ENCODE measurements around the gene CACFD1. TPM values are rescaled to one million over a fixed set of nuclear protein-coding genes. Genes with fewer than 3 reads are reported as not detected.
A peak's percentile ranks its signal among the peaks of the same experiment; 100 is the strongest.

CACFD1 gene
- total and polyA plus RNA-seq, 2 of the 4 experiments (the other 2 are of a cell fraction) = 2.0 to 6.6 TPM

GRCh38 chr9:133437753-133438531, 21.8 kb upstream of the CACFD1 start:
- Histone ChIP-seq H2AK9ac (replicated peaks; ENCODE audit: low read depth, low read length, poor library complexity) (no peak overlapping the region), H2BK15ac (ENCODE audit: low read depth, low read length) (no peak overlapping the region), H3K9ac (ENCODE audit: low read depth, low read length) (no peak overlapping the region), H3K14ac (replicated peaks; ENCODE audit: low read depth, low read length) (no peak overlapping the region), H3K4me2 (ENCODE audit: low read depth, low read length) (no peak overlapping the region), H2AK5ac (ENCODE audit: low read depth, low read length) (no peak overlapping the region), H2BK5ac (ENCODE audit: low read depth, low read length, poor library complexity, severe bottlenecking) (no peak overlapping the region), H3K79me1 (ENCODE audit: low read depth in 1 of 2, low read length in 2 of 2) (no peaks in the 10 kb centered on the region), H2AFZ (replicated peaks; ENCODE audit: low read length, poor library complexity) (no peak overlapping the region), H3K56ac (ENCODE audit: extremely low read depth, insufficient read depth, low read length) (no peak overlapping the region), H3K4ac (ENCODE audit: low read depth, low read length) (no peak overlapping the region), H2BK120ac (ENCODE audit: low read depth, low read length) (no peak overlapping the region), H3K4me1 (ENCODE audit: control insufficient read depth, insufficient read depth, low read length) (no peaks in the 10 kb centered on the region), H3K27me3 (ENCODE audit: control insufficient read depth, insufficient read depth, low read length) (no peaks in the 10 kb centered on the region), H3K9me1 (ENCODE audit: insufficient read depth, low read length) (no peaks in the 10 kb centered on the region), H3K9me3 (ENCODE audit: control insufficient read depth, insufficient read depth, low read length) (no peaks in the 10 kb centered on the region), H4K5ac (ENCODE audit: low read depth, low read length) (no peak overlapping the region), H4K20me1 (ENCODE audit: insufficient read depth, low read length) (no peaks in the 10 kb centered on the region), H3K27ac (ENCODE audit: insufficient read depth, low read length) (no peak overlapping the region), H4K91ac (ENCODE audit: insufficient read depth, low read depth, low read length) (no peak overlapping the region), H3K23ac (ENCODE audit: low read depth, low read length) (no peak overlapping the region), H2BK20ac (ENCODE audit: low read depth, low read length) (no peak overlapping the region), H3K36me3 (ENCODE audit: control insufficient read depth, insufficient read depth, low read length) (no peaks in the 10 kb centered on the region), H3K18ac (ENCODE audit: low read depth, low read length) (no peak overlapping the region), H4K8ac (ENCODE audit: low read depth in 2 of 2, low read length in 2 of 2) (no peak overlapping the region), H3K4me3 (ENCODE audit: insufficient read depth, low read depth, low read length) (no peak overlapping the region)
- ATAC-seq (ENCODE audit: low read depth) (no peak; the same call in 1 of the 2 replicates), DNase-seq (no peak)
- ChIA-PET POLR2A (ENCODE audit: unreplicated experiment) (no interaction called here), CTCF (interaction anchor here (0.6 kb wide), 1 partner anchor 22 kb away, joined by 3 read pairs; no protein-coding TSS in a partner anchor)
- TF ChIP-seq POLR2A (IDR thresholded peaks at IDR 0.05; ENCODE audit: low read depth, low read length) = no peak
- TF ChIP-seq NFE2L2 (IDR thresholded peaks at IDR 0.05; ENCODE audit: low read depth, low read length) = no peak
- no peak for TF ChIP-seq MAZ (IDR thresholded peaks at IDR 0.05; ENCODE audit: borderline replicate concordance, low read depth, low read length)
- no peak for TF ChIP-seq MXI1 (IDR thresholded peaks at IDR 0.05; ENCODE audit: borderline replicate concordance, low read depth, low read length)
- TF ChIP-seq SMC3 (IDR thresholded peaks at IDR 0.05; ENCODE audit: low read depth, low read length) = no peak
- TF ChIP-seq RAD21 (IDR thresholded peaks at IDR 0.05; ENCODE audit: low read length) = peak; percentile 30; the same call in 1 of the 2 replicates
- no peak for TF ChIP-seq FOS (IDR thresholded peaks at IDR 0.05; ENCODE audit: low read depth, low read length)
- TF ChIP-seq BHLHE40 (IDR thresholded peaks at IDR 0.05; ENCODE audit: low read depth, low read length) = no peak
- no peak for TF ChIP-seq ELK1 (IDR thresholded peaks at IDR 0.05; ENCODE audit: borderline replicate concordance, low read depth, low read length)
- no peak for TF ChIP-seq MAFK (IDR thresholded peaks at IDR 0.05; ENCODE audit: low read depth, low read length)
- no peak for TF ChIP-seq RFX5 (IDR thresholded peaks at IDR 0.05; ENCODE audit: low read depth, low read length)
- TF ChIP-seq CTCF (conservative IDR thresholded peaks at IDR 0.05; ENCODE audit: low read depth, low read length) = peak; percentile 28
- TF ChIP-seq CHD1 (IDR thresholded peaks at IDR 0.05; ENCODE audit: low read depth, low read length) = no peak
- no peak for TF ChIP-seq CEBPB (IDR thresholded peaks at IDR 0.05; ENCODE audit: low read depth, low read length)
- TF ChIP-seq RCOR1 (IDR thresholded peaks at IDR 0.05; ENCODE audit: insufficient replicate concordance, low read length) = no peak
- no TSS peak for BruUV-seq (replicated peaks)
- intact Hi-C loops (cut with micrococcal nuclease) = no loop called here
- dilution Hi-C loops (cut with HindIII; ENCODE audit: low sequenced_read_pairs, unreplicated experiment) = no loop called here
- WGBS, 2 experiments (ENCODE audit: extremely low coverage in 2 of 2, insufficient read length in 1 of 2) = 90% methylated on average over 13 of the region's 20 CpGs; no CpG with 5 or more reads in 1 of the 2 experiments
- in situ Hi-C loops (cut with MboI; ENCODE audit: low sequenced_read_pairs) = no loop called here

Measured in IMR-90 (cell line).